Panc1 (cell line): ENCODE data around the gene GALNT1. TPM values are rescaled to one million over a fixed set of nuclear protein-coding genes. Genes with fewer than 3 reads are reported as not detected.

Source experiments
- ATAC-seq: fragments of 200-7000 bp; cut with Tn5 transposase; 2 replicates; pipeline ENCODE4 v1.9.1; 2020; ENCODE audit warnings: mild to moderate bottlenecking, moderate library complexity
- BruUV-seq: library from RNA; stranded (reverse); fragments of 400-500 nt; replicated peaks from 2 replicates; lab custom pipeline; 2021; lab: Mats Ljungman, UMichigan
- CTCF ChIA-PET: fragments of 300-600 bp; sonication (Branson Sonifier 250); formaldehyde crosslinking; loops from one replicate; lab custom pipeline; 2022; ENCODE audit warnings: antibody characterized with exemption; lab: Charles Lee
- POLR2A ChIA-PET: fragments of 300-600 bp; sonication (Branson Sonifier 250); formaldehyde crosslinking; loops from one replicate; lab custom pipeline; 2022; ENCODE audit warnings: antibody characterized with exemption; lab: Charles Lee
- DNase-seq: peaks from one replicate; pipeline ENCODE4 v3.0.0-alpha.2; 2010; ENCODE audit warnings: low read depth, low spot score
- H3K27ac ChIP-seq: 2 replicates; pipeline ENCODE4 v1.5.1; 2011; ENCODE audit warnings: mild to moderate bottlenecking, low read length, inconsistent platforms
- H3K27me3 ChIP-seq: fragments of 200-500 bp; sonication (Bioruptor generic); 2 replicates; pipeline ENCODE4 v1.6.0; 2014; ENCODE audit warnings: low read length, inconsistent platforms; ENCODE audit not compliant: control insufficient read depth, insufficient read depth
- H3K36me3 ChIP-seq: fragments of 200-500 bp; sonication (Bioruptor generic); 2 replicates; pipeline ENCODE4 v1.5.1; 2014; ENCODE audit warnings: inconsistent platforms, mild to moderate bottlenecking, low read length, moderate library complexity; ENCODE audit not compliant: control insufficient read depth, insufficient read depth
- H3K4me1 ChIP-seq: 2 replicates; pipeline ENCODE4 v1.5.1; 2011; ENCODE audit warnings: inconsistent platforms, mild to moderate bottlenecking, low read length, moderate library complexity; ENCODE audit not compliant: control insufficient read depth, insufficient read depth
- H3K4me3 ChIP-seq, 2 experiments: 2 replicates each; pipeline ENCODE4 v1.5.1; 2011 to 2012; ENCODE audit warnings: low read depth in 2 of 2, low read length in 2 of 2, mild to moderate bottlenecking in 2 of 2, inconsistent platforms in 1 of 2, moderate library complexity in 1 of 2
- H3K9me3 ChIP-seq: fragments of 200-500 bp; sonication (Bioruptor generic); 2 replicates; pipeline ENCODE4 v1.5.1; 2014; ENCODE audit warnings: low read depth, mild to moderate bottlenecking, inconsistent platforms, low read length, moderate library complexity; ENCODE audit not compliant: control insufficient read depth, insufficient read depth
- CTCF ChIP-seq: fragments of 450-650 bp; IDR thresholded peaks from 2 replicates; pipeline ENCODE4 v1.5.1; 2017; ENCODE audit warnings: mild to moderate bottlenecking
- POLR2AphosphoS5 ChIP-seq: IDR thresholded peaks from 2 replicates; pipeline ENCODE4 v1.6.1; 2012; ENCODE audit warnings: mild to moderate bottlenecking, low read depth, low read length, moderate library complexity
- SIN3A ChIP-seq: IDR thresholded peaks from 2 replicates; pipeline ENCODE4 v1.6.1; 2012; ENCODE audit warnings: low read depth, mild to moderate bottlenecking, low read length, moderate library complexity, borderline replicate concordance; ENCODE audit not compliant: insufficient read depth
- TCF7L2 ChIP-seq: IDR thresholded peaks from 2 replicates; pipeline ENCODE4 v1.6.1; 2011; ENCODE audit warnings: mild to moderate bottlenecking, low read depth, low read length, inconsistent platforms
- in situ Hi-C: cut with HindIII; loops from 2 replicates; pipeline ENCODE4 v1.10.0; 2016; ENCODE audit warnings: low sequenced_read_pairs, low pct_unique_long_range_greater_than_20kb
- intact Hi-C: fragments of 100-400 bp; cut with micrococcal nuclease; formaldehyde crosslinking; loops from one replicate; pipeline ENCODE4 v1.10.0; 2022; ENCODE audit not compliant: unreplicated experiment
- total RNA-seq: library from RNA; stranded (reverse); gene quantifications from one replicate; pipeline ENCODE4 v1.2.1, GENCODE V29; 2021; ENCODE audit not compliant: unreplicated experiment
- TF ChIP-seq, protein P1 (sequence below), 2 experiments: IDR thresholded peaks; 2 replicates each; pipeline ENCODE4 v1.6.1; 2011 to 2012; ENCODE audit warnings: low read depth in 2 of 2, control low read depth in 1 of 2, low read length in 1 of 2, mild to moderate bottlenecking in 1 of 2, moderate library complexity in 1 of 2; ENCODE audit not compliant: insufficient read depth in 1 of 2

Gene GALNT1
- total RNA-seq, 1 experiment from 2014 or later = 147 TPM

DNA sequence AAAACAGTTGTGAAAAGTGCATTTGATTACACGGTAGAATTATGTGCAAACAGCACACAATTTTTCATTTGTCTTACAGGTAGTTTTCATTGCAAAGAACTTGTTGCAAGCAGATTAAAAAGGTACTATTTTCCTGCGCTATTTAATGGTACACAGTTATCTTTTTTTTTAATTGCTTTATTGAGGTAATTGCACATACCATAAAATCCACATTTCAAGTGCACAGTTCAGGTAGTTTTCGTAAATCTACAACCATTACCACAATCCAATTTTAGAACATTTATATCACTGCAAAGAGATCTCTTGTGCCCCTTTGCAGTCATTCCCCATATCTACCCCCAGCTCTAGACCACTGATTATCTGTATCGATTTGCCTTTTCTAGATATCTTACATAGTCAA, 2.6 kb upstream of the GALNT1 start:
- intact Hi-C loops = no loop called here
- H3K27ac ChIP-seq = no peak overlapping the region
- ATAC-seq (no peak), DNase-seq (no peak)
- no TSS peak for BruUV-seq
- H3K27me3 ChIP-seq = no peaks in the 10 kb centered on the region
- TF ChIP-seq POLR2AphosphoS5 (no peak), CTCF (no peak), SIN3A (no peak), TCF7L2 (no peak)
- TF ChIP-seq, protein P1, sequence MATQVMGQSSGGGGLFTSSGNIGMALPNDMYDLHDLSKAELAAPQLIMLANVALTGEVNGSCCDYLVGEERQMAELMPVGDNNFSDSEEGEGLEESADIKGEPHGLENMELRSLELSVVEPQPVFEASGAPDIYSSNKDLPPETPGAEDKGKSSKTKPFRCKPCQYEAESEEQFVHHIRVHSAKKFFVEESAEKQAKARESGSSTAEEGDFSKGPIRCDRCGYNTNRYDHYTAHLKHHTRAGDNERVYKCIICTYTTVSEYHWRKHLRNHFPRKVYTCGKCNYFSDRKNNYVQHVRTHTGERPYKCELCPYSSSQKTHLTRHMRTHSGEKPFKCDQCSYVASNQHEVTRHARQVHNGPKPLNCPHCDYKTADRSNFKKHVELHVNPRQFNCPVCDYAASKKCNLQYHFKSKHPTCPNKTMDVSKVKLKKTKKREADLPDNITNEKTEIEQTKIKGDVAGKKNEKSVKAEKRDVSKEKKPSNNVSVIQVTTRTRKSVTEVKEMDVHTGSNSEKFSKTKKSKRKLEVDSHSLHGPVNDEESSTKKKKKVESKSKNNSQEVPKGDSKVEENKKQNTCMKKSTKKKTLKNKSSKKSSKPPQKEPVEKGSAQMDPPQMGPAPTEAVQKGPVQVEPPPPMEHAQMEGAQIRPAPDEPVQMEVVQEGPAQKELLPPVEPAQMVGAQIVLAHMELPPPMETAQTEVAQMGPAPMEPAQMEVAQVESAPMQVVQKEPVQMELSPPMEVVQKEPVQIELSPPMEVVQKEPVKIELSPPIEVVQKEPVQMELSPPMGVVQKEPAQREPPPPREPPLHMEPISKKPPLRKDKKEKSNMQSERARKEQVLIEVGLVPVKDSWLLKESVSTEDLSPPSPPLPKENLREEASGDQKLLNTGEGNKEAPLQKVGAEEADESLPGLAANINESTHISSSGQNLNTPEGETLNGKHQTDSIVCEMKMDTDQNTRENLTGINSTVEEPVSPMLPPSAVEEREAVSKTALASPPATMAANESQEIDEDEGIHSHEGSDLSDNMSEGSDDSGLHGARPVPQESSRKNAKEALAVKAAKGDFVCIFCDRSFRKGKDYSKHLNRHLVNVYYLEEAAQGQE (IDR thresholded peaks at IDR 0.05; ENCODE audit: insufficient read depth in 1 of 2, low read depth in 2 of 2, low read length in 1 of 2) = no peak
- H3K4me1 ChIP-seq = peaks cover 7% of the 10 kb centered on the region; the same call in 1 of the 2 replicates
- H3K9me3 ChIP-seq = no peaks in the 10 kb centered on the region
- ChIA-PET POLR2A (no interaction called here), CTCF (no interaction called here)
- in situ Hi-C loops = no loop called here
- no peak overlapping the region for H3K4me3 ChIP-seq
- H3K36me3 ChIP-seq = peaks cover 2% of the 10 kb centered on the region; the same call in 1 of the 2 replicates

- Histone ChIP-seq H3K4me3 (peak overlapping the region; percentile 61 to 64), H3K4me1 (peaks cover 7% of the 10 kb centered on the region; the same call in 1 of the 2 replicates), H3K36me3 (peaks cover 2% of the 10 kb centered on the region; the same call in 1 of the 2 replicates), H3K27ac (peak overlapping the region; percentile 81), H3K9me3 (peaks cover 16% of the 10 kb centered on the region; the same call in 1 of the 2 replicates), H3K27me3 (no peaks in the 10 kb centered on the region)
- DNase-seq = no peak
- no TSS peak for BruUV-seq
- peak; percentile 79 for ATAC-seq
- in situ Hi-C loops (no loop called here), intact Hi-C loops (no loop called here)
- CTCF ChIA-PET = no interaction called here
- POLR2A ChIA-PET = interaction anchor here (0.7 kb wide), 1 partner anchor 236 kb away, joined by 7 read pairs; no protein-coding TSS in a partner anchor
- TF ChIP-seq SIN3A = no peak
- TF ChIP-seq CTCF = no peak
- TF ChIP-seq POLR2AphosphoS5 = no peak
- no peak for TF ChIP-seq TCF7L2
- TF ChIP-seq, protein P1 (IDR thresholded peaks at IDR 0.05; ENCODE audit: insufficient read depth in 1 of 2, low read depth in 2 of 2, low read length in 1 of 2) = no peak
Measured at GRCh38 chr18:35580701-35581539, 620 bp upstream of the GALNT1 start.
